HG03175 (cell line): ENCODE results near the gene SDF4.

Experiments used
- ATAC-seq: cut with Tn5 transposase; IDR thresholded peaks from one replicate; pipeline ENCODE4 v1.9.1; 2021; ENCODE audit warnings: mild to moderate bottlenecking, moderate library complexity; ENCODE audit not compliant: unreplicated experiment

The SDF4 gene

DNA sequence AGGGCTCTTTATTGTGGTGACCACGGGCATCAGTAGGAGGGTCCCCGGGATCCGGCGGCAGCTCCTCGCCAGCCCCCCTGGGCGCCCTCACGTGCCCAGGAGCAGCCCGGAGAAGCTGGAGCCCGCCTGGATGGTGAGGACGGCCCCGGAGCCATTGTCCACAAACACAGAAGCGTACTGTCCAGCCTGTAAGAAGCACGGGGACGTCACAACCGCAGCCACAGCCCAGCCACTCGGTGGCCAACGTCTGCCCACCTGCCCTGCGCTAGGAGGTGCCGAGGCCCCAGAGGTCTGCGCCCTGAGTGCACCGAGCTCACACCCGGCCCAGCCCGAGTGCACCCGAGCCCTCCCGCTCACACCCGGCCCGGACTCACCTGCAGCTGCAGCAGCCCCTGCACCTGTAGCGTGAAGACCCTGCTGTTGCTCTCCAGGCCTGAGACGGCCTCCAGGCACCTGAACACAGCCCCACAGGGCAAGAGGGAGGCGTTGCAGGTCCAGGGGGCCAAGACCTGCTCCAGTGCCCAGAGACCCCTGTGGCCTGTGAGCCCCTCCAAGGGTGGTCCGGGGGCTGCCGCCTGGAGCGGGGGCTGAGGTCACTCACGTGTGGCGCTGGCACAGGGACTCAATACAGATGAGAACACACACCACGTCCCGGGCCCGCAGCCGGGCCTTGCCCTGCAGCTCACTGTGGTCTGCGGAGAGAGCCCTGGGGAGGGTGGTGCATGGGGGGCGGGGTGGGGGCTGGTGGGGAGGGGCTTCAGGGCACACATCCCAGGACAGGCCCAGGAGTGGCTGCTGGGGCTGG, 10.9 kb upstream of the SDF4 start:
- no peak for ATAC-seq

GRCh38 chr1:1241588-1242219, 9.9 kb upstream of the SDF4 start:
- ATAC-seq: no peak

- no peak for ATAC-seq
Observed at GRCh38 chr1:1240822-1241587, 9.2 kb upstream of the SDF4 start.

DNA sequence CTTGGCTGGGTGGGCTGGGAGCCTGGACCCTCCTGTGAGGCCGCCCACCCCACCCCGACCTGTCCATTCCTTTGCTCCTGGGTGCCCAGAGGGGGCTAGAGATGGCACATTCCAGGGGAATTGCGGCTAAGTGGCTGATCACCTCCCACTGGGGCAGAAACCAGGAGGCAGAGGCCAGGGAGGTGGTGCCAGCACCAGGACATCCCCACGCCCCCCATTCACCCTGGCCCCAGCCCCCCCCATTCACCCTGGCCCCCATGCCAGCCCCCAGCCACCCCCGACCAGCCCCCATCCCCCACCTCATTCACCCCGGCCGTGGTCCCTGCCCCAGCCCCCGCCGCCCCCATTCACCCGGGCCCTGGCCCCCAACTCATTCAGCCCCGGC, 8.5 kb upstream of the SDF4 start:
- no peak for ATAC-seq

GRCh38 chr1:1239614-1240347, 8.0 kb upstream of the SDF4 start:
- ATAC-seq: no peak

DNA sequence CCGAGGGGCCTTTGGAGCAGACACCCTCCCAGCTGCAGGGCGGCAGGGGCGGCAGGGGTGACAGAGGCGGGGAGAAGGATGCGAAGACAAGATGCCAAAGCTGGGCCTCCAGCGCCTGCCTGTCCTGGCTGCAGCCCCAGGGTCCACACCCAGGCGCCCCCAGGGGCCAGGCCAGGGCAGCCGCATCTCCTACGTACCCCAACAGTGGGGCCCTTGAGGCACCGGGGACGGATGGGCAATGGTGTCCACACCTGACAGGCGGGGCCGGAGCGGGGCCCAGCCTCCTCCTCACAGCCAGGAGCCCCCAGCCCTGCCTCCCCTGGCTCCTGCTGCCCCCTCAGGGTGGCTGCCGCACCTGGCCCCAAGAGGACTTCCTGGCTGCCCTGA, 7.4 kb upstream of the SDF4 start:
- no peak for ATAC-seq

DNA sequence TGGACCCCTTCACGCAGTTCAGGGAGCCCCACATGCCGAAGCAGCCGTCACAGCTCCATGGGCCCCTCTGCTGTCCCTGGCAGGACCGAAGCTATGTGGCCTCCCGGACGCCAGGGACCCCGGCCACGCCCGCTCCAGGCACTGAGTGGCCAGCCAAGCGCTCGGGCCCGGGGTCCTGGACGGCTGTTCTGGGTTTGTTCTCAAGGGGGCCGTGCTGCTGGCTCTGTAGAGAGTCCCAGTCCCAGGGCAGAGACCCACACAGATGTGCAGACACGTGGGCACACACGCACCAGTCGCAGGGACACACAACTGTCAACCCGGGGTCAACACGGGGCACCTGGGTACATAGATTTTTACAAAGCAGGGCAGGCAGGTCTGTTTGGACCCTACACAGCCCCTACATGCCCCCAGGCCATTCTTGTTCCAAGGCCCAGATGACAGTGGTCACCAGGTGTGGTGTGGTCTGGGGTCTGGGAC, 6.9 kb upstream of the SDF4 start:
- ATAC-seq: no peak

- no peak for ATAC-seq
Observed at GRCh38 chr1:1237874-1238701, 6.3 kb upstream of the SDF4 start.

DNA sequence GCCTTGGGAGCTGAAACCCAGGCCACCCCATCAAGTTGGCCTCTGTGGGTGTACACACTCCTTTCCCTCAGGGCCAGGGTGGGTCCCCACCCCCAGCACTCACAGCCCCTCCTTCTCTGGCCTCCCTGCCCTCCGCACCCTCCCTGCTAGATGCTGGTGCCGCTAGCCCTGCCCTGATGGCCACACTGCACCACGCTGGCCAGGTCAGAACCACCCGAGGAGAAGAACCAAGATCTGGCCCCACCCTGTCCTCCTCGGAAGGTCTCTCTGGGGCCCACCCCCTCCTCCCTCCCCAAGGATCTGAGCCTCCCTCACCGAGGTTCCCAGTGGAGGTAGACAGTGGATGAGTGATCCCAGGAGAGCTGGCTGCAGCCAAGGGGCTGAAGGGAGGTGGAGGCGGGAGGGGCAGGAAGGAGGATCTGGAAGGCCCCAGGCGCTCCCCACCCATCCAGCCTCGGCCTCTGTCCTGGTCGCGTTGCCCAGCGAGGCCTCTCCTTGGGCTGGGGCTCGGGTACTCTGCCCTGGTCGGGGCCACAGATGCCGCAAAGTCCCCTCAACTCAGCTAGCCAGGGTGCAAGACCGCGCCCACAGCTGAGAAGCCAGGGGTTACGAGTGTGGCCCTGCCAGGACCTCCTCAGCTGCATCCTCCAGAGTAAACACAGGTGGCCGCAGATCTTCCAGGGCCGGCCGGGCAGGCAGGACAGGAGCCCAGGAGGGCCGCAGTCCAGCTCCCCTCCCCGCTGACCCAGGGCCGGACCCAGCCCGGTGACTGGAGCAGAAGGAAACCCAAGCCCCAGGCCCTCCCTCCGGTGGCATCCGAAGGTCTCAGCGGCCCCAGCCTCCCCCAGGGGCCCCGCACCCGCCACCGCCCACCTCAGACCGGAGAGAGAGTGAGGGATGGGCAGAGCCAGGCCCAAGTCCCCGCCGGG, 5.4 kb upstream of the SDF4 start:
- ATAC-seq: no peak

DNA sequence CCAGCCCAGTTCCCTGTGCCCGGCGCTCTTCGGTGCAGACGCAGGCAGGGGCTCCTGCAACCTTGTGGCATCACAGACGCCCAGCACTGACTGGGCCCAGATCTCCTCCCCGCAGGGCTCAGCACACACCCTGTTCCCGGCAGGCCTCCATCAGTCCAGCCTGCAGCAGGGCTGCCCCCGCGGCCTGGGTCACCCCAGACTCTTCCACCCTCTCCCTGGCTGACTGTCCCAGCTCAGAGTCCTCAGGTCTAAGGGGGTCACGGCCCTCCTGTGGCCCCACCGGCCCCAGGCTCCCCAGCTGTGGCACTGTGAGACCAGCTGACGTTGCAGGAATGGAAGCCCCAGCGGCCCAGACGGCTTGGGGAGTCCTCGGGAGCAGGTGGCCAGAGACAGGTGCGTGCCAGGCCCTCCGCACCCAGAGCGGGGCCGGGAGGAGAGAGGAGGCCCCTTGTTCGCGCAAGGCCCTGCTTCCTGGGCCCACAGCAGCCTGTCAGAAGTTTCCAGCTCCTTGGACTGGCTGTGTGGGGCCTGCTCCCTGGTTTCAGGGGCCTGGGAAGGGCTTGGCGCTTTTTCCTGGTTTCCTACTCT, 4.5 kb upstream of the SDF4 start:
- ATAC-seq: no peak

DNA sequence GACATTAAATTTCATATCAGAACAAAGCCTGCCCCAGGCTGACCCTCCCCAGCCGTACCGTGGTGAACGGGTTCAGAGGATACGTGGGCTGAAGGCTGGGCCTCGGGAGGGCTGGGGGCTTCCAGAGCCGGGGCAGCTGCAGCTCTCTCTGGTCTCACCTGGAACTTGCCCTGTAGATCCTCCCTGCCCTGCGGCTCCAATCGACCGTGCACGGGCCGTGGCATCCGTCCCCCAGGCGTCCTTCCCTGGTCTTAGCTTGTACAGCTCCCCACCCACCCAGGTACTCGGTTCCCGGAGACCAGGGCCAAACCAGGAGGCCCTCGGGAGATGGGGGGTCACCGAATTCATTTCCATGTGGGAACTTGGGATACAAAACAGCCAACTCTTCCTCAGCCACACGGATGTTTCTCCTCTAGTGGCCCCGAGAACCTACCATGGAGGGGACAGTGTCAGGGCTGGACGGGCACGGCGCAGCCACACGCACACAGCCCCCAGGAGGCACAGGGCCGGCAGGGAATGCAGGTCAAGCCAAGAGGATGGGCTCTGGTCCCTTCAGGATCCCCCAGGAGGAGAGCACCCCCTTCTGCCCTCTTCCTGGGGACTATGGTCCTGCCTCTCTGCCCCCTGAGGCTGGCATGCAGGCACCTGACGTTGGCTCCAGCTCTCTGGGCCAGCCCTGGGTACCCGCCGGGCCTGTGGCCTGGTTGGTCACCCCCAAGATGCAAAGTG, 3.4 kb upstream of the SDF4 start:
- no peak for ATAC-seq

DNA sequence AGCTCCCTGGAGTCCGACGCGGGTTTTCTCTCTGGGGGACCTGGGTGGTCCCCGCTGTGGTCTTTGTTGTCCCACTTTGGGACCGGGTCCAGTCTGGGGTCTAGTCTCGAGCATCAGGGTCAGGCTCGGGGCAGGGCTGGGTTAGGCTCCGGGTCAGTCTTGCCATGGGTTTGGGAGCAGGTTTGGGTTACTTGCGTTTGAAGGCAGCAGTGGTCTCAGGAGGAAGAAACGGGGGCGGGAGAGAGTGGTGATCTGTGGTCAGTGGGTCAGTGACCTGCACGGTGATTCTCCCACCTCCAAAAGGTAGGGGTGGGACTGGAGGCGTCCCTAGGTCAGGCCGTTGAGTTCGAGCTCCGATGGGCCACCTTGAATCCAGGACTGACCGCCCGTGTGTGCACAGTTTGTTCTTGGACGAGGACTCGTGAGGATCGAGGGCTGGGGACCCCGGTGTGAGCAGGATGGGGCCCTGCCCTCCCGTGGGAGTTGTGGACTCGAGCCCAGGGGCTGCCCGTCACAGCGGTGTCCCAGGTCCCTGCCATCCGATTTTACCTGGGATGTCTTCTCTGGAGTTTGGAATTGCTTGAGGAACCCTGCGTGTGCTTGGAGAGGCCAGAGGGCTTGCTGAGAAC, 2.5 kb upstream of the SDF4 start:
- no peak for ATAC-seq

- no peak for ATAC-seq
Observed at GRCh38 chr1:1233567-1233892, 1.7 kb upstream of the SDF4 start.

DNA sequence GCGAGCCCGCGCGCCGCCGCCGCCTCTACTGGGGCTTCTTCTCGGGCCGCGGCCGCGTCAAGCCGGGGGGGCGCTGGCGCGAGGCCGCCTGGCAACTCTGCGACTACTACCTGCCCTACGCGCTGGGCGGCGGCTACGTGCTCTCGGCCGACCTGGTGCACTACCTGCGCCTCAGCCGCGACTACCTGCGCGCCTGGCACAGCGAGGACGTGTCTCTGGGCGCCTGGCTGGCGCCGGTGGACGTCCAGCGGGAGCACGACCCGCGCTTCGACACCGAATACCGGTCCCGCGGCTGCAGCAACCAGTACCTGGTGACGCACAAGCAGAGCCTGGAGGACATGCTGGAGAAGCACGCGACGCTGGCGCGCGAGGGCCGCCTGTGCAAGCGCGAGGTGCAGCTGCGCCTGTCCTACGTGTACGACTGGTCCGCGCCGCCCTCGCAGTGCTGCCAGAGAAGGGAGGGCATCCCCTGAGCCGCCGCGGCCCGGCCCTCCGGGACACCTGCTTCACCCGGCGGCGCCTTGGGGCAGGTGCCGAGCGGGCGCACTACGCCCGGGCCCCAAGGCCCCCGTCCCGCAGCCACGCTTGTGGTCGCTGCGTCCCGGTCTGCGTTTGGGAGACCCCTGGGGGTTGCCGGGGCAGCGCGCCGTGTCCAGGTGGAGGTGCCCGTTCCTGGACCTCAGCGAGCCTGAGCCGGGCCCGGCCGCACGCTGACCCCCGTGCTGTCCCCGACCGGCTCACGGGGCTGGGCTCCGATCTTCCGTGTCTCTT, 1.2 kb upstream of the SDF4 start:
- no peak for ATAC-seq

DNA sequence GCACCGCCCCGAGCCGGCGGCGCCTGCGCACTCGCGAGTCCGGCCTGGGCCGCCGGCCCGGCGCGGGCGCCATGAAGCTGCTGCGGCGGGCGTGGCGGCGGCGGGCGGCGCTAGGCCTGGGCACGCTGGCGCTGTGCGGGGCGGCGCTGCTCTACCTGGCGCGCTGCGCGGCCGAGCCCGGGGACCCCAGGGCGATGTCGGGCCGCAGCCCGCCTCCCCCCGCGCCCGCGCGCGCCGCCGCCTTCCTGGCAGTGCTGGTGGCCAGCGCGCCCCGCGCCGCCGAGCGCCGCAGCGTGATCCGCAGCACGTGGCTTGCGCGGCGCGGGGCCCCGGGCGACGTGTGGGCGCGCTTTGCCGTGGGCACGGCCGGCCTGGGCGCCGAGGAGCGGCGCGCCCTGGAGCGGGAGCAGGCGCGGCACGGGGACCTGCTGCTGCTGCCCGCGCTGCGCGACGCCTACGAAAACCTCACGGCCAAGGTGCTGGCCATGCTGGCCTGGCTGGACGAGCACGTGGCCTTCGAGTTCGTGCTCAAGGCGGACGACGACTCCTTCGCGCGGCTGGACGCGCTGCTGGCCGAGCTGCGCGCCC, 501 bp upstream of the SDF4 start, which contains the start of gene B3GALT6:
Gene B3GALT6 (plus strand): TSS at position 30 of the 588 bp plus-strand sequence. CDS start 42 bp downstream, at position 72.
- no peak for ATAC-seq

- ATAC-seq: no peak
Observed at GRCh38 chr1:1230656-1231399, 973 bp downstream of the SDF4 start.
